ENCODE results near the gene PA2G4.
"Not testable (repeated sequence)": the region's sequence is repeated elsewhere in the genome, so short reads cannot be mapped to it uniquely, and the experiment has no call there.

The PA2G4 gene

GRCh38 chr12:56101045-56101444, 3.3 kb upstream of the PA2G4 start:
- no peak for DNase-seq

DNA sequence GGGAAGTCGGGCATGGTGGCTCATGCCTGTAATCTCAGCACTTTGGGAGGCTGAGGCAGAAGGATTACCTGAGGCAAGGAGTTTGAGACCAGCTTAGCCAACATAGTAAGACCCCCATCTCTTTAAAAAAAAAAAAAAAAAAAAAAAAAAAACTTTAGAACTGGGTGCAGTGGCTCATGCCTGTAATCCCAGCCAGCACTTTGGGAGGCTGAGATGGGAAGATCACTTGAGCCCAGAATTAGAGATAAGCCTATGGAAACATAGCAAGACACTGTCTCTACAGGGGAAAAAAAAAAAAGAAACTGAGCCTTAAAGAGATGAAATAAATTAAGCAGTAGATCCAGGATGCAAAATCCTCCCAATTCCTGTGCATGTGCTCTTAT, 1.7 kb upstream of the PA2G4 start:
- no peak for DNase-seq

DNA sequence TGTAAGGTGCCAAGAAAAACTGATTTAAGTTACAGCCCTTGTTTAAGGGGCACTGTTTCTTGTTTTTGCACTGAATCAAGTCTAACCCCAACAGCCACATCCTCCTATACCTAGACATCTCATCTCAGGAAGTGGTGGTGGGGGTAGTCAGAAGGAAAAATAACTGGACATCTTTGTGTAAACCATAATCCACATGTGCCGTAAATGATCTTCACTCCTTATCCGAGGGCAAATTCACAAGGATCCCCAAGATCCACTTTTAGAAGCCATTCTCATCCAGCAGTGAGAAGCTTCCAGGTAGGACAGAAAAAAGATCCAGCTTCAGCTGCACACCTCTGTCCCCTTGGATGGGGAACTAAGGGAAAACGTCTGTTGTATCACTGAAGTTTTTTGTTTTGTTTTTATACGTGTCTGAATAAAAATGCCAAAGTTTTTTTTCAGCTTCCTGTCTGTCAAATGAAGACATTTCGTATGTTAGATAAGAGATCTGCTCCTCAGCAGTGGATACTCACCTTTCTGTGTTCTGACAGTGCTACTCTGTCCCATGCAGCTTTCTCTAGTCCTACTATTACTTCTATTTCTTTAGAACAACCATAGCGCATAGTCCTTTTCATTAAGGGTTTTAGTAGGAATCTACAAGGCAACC, 1.2 kb upstream of the PA2G4 start:
- DNase-seq: no peak

GRCh38 chr12:56103823-56104108, 593 bp upstream of the PA2G4 start:
- DNase-seq: no peak

- DNase-seq: no peak
Observed at GRCh38 chr12:56104815-56105608, 653 bp downstream of the PA2G4 start.

GRCh38 chr12:56105609-56105902, 1.2 kb downstream of the PA2G4 start:
- no peak for DNase-seq

GRCh38 chr12:56107242-56107641, 2.9 kb downstream of the PA2G4 start:
- no peak for DNase-seq

GRCh38 chr12:56110571-56110970, 6.2 kb downstream of the PA2G4 start:
- no peak for DNase-seq

- DNase-seq: no peak
Observed at GRCh38 chr12:56114084-56114483, 9.7 kb downstream of the PA2G4 start.

DNA sequence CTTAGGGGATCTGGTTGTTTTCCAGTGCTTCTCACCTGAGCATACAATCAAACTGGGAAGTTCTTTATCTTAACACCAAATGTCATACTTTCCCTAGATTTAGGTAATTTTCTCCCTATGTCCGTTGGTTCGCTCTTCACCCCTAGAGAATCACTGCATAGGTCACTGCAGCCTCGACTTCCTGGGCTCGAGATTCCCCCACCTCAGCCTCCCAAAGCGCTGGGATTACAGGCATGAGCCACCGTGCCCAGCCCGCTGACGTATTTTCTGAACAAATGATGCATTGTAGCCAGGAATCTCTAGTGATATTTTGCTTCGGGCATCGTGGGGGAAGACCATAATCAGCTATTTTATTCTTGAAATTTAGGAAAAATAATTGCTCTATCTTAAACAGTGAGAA, 11.0 kb downstream of the PA2G4 start:
- no peak for DNase-seq

DNA sequence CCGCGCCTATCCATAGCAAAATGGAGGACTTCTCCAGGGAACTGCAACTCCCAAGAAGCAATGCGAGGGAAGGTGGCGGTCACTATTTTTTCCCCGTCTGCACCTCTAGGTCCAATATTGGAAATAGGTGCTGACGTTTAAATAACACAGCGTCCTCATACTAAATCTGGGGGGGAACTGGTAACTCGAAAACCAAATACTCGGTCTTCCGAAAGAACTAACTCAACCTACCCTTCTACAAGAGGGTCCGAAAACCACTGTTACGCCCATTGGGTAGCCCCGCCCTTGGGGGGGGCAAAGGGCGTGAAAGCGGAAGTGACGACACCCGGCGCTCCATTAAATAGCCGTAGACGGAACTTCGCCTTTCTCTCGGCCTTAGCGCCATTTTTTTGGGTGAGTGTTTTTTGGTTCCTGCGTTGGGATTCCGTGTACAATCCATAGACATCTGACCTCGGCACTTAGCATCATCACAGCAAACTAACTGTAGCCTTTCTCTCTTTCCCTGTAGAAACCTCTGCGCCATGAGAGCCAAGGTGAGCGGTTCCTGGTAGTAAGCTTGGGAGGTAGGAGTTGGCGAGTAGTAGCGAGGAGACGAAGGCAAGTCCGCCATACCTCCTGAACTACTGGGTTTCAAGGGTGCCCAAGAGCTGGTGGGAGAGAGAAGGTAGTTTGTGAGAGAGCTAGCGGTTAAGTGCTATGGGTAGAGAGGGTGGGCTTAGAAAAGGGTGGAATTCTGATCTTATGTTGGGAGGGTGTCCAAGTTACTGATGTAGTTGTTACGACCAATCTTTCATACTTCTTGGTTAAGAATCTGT, 12.1 kb downstream of the PA2G4 start, which contains the start of gene RPL41:
Gene RPL41 (plus strand): TSS at position 367 of the 815 bp plus-strand sequence.
- no peak for DNase-seq

DNA sequence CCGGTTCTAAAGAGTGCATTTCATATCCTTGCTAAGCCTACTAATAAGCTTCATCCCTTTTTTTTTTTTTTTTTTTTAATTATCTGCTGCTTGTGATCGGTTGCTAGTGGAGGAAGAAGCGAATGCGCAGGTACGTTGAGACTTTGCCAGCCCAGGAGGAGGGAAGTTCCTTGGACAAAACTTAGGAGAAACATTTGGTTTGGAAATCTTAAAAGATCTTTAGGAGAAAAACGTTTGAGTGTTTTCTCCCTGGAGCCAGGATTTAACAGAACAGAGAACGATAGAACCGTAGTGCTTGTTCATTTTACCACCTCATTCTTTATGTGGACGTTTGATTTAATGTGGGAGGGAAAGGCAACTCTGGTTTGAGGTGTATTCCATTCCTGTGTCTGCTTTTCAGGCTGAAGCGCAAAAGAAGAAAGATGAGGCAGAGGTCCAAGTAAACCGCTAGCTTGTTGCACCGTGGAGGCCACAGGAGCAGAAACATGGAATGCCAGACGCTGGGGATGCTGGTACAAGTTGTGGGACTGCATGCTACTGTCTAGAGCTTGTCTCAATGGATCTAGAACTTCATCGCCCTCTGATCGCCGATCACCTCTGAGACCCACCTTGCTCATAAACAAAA, 12.8 kb downstream of the PA2G4 start:
- not testable (repeated sequence) for DNase-seq

DNA sequence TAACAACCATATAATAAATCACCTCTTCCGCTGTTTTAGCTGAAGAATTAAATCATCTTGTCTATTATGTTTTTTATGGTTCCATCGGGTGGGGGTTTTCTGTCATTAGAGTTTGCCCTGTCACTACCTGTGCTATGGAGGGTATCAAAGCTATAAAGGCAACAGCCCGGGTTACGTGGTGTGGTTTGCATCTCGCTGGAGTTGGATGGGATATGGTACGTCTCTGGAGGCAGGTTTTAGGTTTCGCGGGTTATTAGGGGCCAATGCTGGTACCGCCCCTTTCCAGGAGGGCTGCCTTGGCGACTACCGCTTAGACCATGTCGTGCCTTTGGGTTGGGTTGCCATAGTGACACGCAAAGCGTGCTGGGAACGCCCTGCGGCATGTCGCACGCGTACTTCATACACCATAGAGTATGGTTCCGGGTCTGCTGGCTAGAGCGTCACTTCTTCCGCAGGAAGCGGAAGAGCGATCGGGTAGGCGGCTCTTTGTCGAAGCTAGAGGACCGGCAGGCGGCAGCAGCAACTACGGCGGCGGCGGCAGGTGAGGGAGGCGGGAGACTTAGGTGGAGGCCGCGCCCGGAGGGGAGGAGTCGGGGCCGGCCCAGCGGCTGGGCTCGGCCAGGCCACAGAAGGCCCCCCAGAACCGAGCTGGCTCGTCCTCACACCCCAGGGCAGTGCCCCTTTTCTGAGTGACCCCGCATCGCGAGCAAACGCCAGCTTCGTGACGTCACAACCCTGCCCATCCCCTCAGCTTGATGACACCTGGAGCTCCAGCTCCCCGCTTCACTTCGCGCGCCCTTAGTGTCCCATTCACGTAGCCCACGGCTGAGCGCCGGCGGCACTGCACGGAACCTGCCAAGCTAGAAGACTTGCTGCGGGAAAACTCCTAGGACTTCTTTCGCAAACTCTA, 13.7 kb downstream of the PA2G4 start, which contains the start of gene ZC3H10:
Gene ZC3H10 (plus strand): TSS at position 489 of the 910 bp plus-strand sequence. CDS start 2,297 bp downstream, outside the sequence.
- peak; percentile 69 for DNase-seq

GRCh38 chr12:56118688-56119357, 14.5 kb downstream of the PA2G4 start:
- DNase-seq: no peak

DNA sequence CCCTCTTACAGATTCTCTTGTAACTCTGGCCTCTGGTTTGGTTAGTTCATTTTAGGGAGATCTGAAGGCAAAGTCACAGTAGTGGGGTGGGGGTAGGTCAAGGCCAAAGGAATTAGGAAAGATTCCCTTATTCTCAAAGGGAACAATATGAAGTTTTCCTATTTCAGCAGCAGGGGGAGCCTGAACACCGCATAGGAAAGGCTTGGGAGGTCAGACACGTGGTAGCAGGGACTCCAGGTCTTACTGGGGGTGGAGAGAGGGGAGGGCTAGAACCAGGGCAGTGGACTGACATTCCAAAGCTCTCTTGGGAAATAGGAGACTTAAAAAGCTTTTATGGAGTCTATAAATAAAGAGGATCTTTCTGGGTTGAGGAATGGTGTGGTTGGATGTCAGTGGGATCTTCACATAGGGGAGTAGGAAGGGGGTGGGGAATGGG, 15.0 kb downstream of the PA2G4 start:
- DNase-seq: peak; percentile 67

- no peak for DNase-seq
Observed at GRCh38 chr12:56120158-56120846, 15.9 kb downstream of the PA2G4 start.

GRCh38 chr12:56121204-56121870, 17.0 kb downstream of the PA2G4 start:
- no peak for DNase-seq

GRCh38 chr12:56122637-56123036, 18.3 kb downstream of the PA2G4 start:
- DNase-seq: no peak

DNA sequence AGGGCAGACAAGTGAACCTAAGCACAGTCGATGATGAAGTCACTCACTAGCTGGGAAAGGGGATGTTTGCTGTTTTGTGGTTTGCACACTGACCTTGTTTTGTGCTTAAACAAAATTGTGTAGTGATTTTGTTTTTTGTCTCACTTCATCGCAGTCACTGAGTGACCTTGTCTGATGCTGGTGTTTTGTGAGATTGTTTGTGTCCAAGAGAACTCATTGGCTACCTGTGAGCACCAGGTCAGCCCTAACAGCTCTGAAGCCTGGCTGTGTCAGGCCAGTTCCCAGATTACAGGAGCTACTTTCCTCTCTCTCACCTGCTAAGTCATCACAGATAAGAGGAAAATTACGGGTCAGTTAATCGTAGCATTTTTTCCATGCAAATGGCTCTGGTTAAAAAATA, 19.8 kb downstream of the PA2G4 start:
- DNase-seq: no peak

GRCh38 chr12:56126732-56127239, 22.4 kb downstream of the PA2G4 start:
- no peak for DNase-seq
